ENCODE data around the gene CBR4.

Gene CBR4

DNA sequence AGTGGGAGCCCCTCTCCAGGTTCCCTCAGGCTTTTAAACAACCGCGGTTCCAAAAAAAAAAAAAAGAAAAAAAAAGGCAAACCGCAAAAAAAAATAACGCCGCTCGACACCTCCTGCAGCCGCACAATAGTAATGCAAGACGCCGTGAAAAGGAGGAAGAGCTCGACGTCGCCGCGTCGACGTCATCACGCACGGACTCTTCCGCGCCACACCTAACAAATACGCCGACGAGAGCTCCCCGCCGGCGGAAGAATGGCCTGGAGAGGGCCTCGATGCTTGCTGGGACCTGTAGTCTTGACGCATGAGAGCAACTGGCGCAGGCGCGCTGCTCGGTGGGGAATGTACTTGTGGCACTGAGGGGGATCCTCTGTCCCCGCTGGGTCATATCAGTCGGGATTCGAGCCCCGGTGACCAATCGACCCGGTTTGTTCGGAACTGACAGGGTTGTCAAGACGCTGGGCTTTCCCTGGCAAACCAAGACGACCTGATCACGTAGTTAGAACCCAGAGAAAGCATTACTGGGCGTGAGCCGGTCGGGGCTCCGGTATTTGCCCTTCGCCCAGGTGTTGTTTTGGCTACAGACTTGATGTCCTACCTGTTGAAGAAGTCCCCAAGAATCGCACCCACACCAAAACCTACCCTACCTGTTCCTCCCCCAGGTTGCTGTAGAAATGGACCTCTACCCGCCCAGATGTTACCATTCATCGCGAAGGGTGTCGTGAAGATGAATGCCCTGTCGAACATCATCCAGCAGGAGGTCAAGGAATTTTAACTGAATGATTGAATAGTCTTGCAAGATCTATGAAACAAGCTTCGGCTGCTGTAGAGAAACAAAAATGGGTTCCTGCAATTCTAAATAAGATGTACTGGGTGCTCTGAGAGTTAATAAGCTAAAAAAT, at the start of gene CBR4:
Gene CBR4, minus strand, starts transcription at position 131 of the 899 bp plus-strand sequence. CDS start 166 bp downstream, outside the sequence.
- H3K4me3 ChIP-seq (ENCODE audit: low read depth, low read length): peak within 1 kb of the TSS; percentile 84
- DNase-seq (ENCODE audit: low read depth): peak; percentile 99
- TF ChIP-seq CTCF (conservative IDR thresholded peaks at IDR 0.05; ENCODE audit: low read depth, low read length): peak; percentile 47

DNA sequence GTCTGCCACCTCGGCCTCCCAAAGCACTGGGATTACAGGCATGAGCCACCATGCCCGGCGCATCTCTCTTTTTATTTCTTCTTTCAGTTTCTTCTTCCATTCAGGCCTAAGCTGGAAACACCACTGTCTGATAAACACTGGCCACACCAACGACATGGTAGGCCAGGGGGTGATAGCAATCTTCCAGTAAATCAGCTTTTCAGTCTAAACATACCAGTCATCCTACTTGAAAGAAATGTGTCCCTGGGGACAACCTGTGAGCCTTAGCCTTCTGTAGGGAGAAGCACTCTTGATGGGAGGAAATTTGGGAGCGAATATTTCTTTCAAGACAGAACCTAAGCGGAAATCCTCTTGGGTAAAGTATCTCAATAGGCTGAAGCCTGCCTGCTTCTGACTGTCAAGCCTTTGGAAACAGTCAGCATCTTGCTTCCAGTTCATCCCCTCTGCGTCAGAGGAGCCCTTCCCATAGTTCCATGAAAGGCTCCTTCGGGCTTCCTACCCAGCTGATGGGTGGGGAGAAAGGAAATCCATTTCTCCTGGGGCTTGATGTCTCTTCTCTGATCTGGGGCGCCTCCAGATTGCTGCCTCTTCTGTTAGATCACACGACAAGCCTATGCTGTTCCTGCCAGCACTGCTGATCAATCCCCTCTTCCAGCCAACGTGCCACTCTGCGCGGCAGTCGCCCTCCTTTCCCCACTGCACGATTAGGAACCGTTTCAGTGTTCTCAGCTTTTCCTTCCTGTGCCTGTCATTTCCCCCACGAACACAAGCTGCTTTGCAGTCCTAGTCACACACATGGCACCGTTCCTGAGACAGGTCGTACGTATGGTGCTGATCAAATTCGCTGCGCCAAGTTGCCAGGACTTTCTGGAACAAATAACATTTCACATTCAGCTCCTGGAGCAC, 49.5 kb upstream of the CBR4 start:
- TF ChIP-seq CTCF (conservative IDR thresholded peaks at IDR 0.05; ENCODE audit: low read depth, low read length): no peak
- DNase-seq (ENCODE audit: low read depth): no peak
- H3K4me3 ChIP-seq (ENCODE audit: low read depth, low read length): no peak overlapping the region

DNA sequence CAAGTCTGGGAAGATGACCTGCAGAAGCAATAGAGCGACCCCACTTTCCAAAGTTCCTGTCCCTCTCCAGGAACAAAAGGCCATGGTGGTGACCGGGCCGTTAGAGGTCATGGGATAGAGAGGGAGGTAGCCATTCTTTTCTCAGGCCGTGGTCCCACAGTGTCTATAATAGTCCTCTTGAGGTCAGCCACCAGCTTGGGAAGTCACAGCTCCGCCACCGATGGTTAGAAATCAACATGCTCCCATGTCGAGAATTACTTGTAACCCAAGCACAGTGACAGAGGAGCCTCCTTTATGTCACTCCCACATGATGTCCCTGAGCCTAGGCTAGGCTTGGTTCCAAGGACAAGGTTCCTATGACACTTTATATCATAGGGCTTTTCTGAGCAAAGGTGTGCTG, 48.3 kb upstream of the CBR4 start:
- no peak for TF ChIP-seq CTCF (conservative IDR thresholded peaks at IDR 0.05; ENCODE audit: low read depth, low read length)

GRCh38 chr4:169054879-169055278, 44.8 kb upstream of the CBR4 start:
- TF ChIP-seq CTCF (conservative IDR thresholded peaks at IDR 0.05; ENCODE audit: low read depth, low read length): no peak
- no peak overlapping the region for H3K4me3 ChIP-seq (ENCODE audit: low read depth, low read length)
- no peak for DNase-seq (ENCODE audit: low read depth)

More for the DNA sequence above, 48.3 kb upstream of the CBR4 start:
- DNase-seq (ENCODE audit: low read depth): no peak
- no peak overlapping the region for H3K4me3 ChIP-seq (ENCODE audit: low read depth, low read length)

DNA sequence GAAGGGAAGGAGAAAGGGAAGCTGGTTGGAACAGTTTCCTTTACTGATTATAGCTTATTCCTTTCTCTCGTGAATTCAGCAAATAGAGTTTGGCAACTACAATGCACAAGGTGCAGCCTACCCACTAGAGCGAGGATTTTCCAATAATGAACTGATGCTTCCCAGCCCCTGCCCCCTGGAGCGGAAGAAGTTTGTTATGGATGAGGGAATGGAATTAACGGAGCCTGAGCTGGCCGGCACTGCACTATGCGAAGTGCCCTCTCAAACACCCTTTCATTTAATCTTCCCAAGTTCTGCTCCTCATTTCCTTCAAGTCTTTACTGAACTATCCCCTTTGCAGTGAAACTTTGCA, 42.5 kb upstream of the CBR4 start:
- H3K4me3 ChIP-seq (ENCODE audit: low read depth, low read length): no peak overlapping the region
- TF ChIP-seq CTCF (conservative IDR thresholded peaks at IDR 0.05; ENCODE audit: low read depth, low read length): no peak
- DNase-seq (ENCODE audit: low read depth): no peak

DNA sequence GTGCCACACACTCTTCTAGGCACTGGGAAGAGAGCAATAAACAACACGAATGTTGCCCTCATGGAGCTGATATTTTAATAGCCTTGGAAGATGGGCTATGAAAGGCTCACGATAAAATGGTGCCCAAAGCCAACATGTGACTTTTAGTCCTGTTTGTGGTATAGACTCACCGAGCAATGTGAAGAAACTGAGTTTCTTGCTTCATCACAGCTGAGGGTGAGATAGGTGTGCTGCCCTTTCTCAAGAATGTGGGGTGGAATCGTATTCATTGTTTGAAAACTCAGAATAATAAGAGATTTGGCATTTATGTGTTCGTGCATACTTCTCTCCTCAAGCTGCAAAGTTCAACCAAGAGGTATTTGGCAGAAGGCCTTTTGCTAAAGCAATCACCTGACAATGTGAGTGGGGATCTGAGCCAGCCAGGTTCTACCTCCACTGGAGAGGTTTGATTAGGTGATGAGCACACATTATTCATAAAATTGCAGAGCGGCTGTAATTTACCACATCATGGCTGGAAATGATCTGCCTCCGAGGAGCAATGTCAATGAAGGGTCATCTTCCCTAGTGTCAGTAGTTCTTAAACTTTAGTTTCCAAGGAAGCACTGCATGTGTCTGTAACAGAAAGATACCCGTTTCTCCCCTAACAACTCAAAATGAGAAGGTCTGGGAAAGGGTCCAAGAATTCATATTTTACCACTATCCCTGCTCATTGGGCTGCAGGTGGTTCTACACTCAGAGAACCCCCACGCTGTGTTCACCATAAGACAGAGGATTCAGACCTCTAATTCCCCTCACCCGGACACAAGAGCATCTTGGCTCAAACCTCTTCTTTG, 41.9 kb upstream of the CBR4 start:
- no peak overlapping the region for H3K4me3 ChIP-seq (ENCODE audit: low read depth, low read length)
- no peak for TF ChIP-seq CTCF (conservative IDR thresholded peaks at IDR 0.05; ENCODE audit: low read depth, low read length)
- DNase-seq (ENCODE audit: low read depth): peak; percentile 59

Measured in choroid plexus epithelial cell (primary cell).